ENCODE results near the gene UBXN2A. TPM values are rescaled to one million over a fixed set of nuclear protein-coding genes. Genes with fewer than 3 reads are reported as not detected.
A peak's percentile ranks its signal among the peaks of the same experiment; 100 is the strongest.

UBXN2A gene
- total RNA-seq, 1 donor from 2014 or later = 19.0 TPM

GRCh38 chr2:23903034-23903433 is 37.2 kb upstream of the UBXN2A start:
- Mint-ChIP-seq H3K4me1 (ENCODE audit: low read depth) (peaks cover 30% of the 10 kb centered on the region), H3K36me3 (ENCODE audit: low read depth) (no peaks in the 10 kb centered on the region), H3K9me3 (ENCODE audit: low read depth) (peaks cover 2% of the 10 kb centered on the region), H3K4me3 (ENCODE audit: unreplicated experiment) (no peak overlapping the region), H3K27me3 (ENCODE audit: low read depth) (no peaks in the 10 kb centered on the region), H3K27ac (ENCODE audit: unreplicated experiment) (no peak overlapping the region)
- no peak for DNase-seq (ENCODE audit: low spot score)
- TF ChIP-seq CTCF (IDR thresholded peaks at IDR 0.05) = no peak

DNA sequence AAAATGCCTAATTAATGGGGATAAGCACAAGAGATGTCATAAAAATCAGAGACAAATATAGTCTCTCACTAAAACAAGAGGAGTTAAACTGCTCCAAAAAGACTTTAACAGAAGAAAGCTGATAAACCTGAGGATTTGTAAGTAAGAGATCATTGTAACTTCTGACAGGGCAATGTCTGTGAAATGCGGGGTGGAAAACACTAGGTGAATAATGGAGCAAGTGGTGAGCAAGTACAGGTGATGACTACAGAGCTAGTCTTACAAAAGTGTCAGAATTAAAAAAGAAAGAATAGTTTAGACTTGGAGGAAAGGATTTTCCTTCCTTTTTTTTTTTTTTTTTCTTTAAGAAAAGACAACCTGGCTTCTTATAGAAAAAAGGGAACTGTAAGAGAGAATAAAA is 36.0 kb upstream of the UBXN2A start:
- no peak for DNase-seq (ENCODE audit: low spot score)
- peak overlapping the region; percentile 92 for H3K27ac Mint-ChIP-seq (ENCODE audit: unreplicated experiment)
- H3K4me1 Mint-ChIP-seq (ENCODE audit: low read depth) = peaks cover 30% of the 10 kb centered on the region
- no peaks in the 10 kb centered on the region for H3K36me3 Mint-ChIP-seq (ENCODE audit: low read depth)
- no peaks in the 10 kb centered on the region for H3K9me3 Mint-ChIP-seq (ENCODE audit: low read depth)
- TF ChIP-seq CTCF (IDR thresholded peaks at IDR 0.05) = no peak
- no peaks in the 10 kb centered on the region for H3K27me3 Mint-ChIP-seq (ENCODE audit: low read depth)
- no peak overlapping the region for H3K4me3 Mint-ChIP-seq (ENCODE audit: unreplicated experiment)

DNA sequence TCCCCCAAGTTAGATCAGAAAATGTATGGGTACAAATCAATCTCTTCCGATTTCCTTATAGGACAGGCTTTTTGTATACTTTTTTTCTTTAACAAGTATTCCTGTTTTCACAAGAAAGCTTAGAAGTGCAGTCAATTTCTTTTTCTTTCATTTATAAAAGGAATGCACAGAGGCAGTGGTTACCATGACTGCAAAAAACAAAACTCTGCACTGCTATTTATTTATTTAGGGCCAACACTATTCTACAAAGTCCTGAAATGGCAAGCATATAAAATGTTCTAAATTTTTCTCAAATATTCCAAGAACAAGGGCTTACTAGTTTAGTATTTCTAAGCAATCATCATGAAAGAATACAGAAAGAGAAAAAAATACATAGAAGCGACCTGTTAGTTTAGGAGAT is 35.6 kb upstream of the UBXN2A start:
- Mint-ChIP-seq H3K9me3 (ENCODE audit: low read depth) (no peaks in the 10 kb centered on the region), H3K4me1 (ENCODE audit: low read depth) (peaks cover 30% of the 10 kb centered on the region), H3K36me3 (ENCODE audit: low read depth) (no peaks in the 10 kb centered on the region), H3K27me3 (ENCODE audit: low read depth) (no peaks in the 10 kb centered on the region), H3K4me3 (ENCODE audit: unreplicated experiment) (no peak overlapping the region), H3K27ac (ENCODE audit: unreplicated experiment) (peak overlapping the region; percentile 92)
- no peak for TF ChIP-seq CTCF (IDR thresholded peaks at IDR 0.05)
- no peak for DNase-seq (ENCODE audit: low spot score)

- no peak overlapping the region for H3K4me3 Mint-ChIP-seq (ENCODE audit: unreplicated experiment)
These were observed 35.1 kb upstream of the UBXN2A start for GRCh38 chr2:23905155-23905554.

DNA sequence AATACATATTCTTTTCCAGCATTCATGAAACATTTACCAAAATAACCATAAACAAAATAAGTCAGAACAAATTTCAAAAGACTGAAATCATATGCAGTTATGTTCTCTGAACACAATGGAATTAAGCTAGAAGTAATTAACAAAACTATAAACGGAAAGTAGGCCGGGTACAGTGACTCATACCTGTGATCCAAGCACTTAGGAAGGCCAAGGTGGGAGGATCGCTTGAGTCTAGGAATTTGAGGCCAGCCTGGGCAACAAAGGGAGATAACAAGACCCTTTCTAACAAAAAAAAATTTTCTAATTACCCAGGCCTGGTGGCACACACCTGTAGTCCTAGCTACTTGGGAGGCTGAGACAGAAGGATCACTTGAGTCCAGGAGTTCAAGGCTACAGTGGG is 28.2 kb upstream of the UBXN2A start:
- Mint-ChIP-seq H3K4me1 (ENCODE audit: low read depth) (peaks cover 18% of the 10 kb centered on the region), H3K4me3 (ENCODE audit: unreplicated experiment) (no peak overlapping the region), H3K27ac (ENCODE audit: unreplicated experiment) (no peak overlapping the region), H3K9me3 (ENCODE audit: low read depth) (no peaks in the 10 kb centered on the region), H3K36me3 (ENCODE audit: low read depth) (no peaks in the 10 kb centered on the region), H3K27me3 (ENCODE audit: low read depth) (no peaks in the 10 kb centered on the region)
- no peak for TF ChIP-seq CTCF (IDR thresholded peaks at IDR 0.05)
- DNase-seq (ENCODE audit: low spot score) = no peak

More at GRCh38 chr2:23905155-23905554, 35.1 kb upstream of the UBXN2A start:
- H3K4me1 Mint-ChIP-seq (ENCODE audit: low read depth) = peaks cover 29% of the 10 kb centered on the region
- no peaks in the 10 kb centered on the region for H3K27me3 Mint-ChIP-seq (ENCODE audit: low read depth)
- no peaks in the 10 kb centered on the region for H3K36me3 Mint-ChIP-seq (ENCODE audit: low read depth)
- TF ChIP-seq CTCF (IDR thresholded peaks at IDR 0.05) = no peak
- no peaks in the 10 kb centered on the region for H3K9me3 Mint-ChIP-seq (ENCODE audit: low read depth)
- H3K27ac Mint-ChIP-seq (ENCODE audit: unreplicated experiment) = peak overlapping the region; percentile 81
- no peak for DNase-seq (ENCODE audit: low spot score)
